Left lung (tissue), 14 donors: ENCODE results near the gene SETD1A. TPM values are rescaled to one million over a fixed set of nuclear protein-coding genes. Genes with fewer than 3 reads are reported as not detected.

Experiments
- ATAC-seq: fragments of 200-7000 bp; cut with Tn5 transposase; one replicate; pipeline ENCODE4 v1.9.1; 2020; ENCODE audit warnings: moderate library complexity
- DNase-seq, 4 donors: peaks; one replicate each; pipeline ENCODE4 v3.0.0-alpha.2; 2013 to 2020
- H3K27ac ChIP-seq, 2 donors: fragments of 200-600 bp; sonication (generic) in 1 of 2; one replicate each; pipeline versions ENCODE4 v1.5.0 to v1.8.0; 2020 to 2021
- H3K27me3 ChIP-seq, 2 donors: fragments of 200-600 bp; sonication (generic) in 1 of 2; one replicate each; pipeline versions ENCODE4 v1.5.0 to v1.8.0; 2020 to 2021
- H3K36me3 ChIP-seq, 2 donors: fragments of 200-600 bp; sonication (generic) in 1 of 2; one replicate each; pipeline versions ENCODE4 v1.5.0 to v1.8.0; 2020 to 2021
- H3K4me1 ChIP-seq, 2 donors: fragments of 200-600 bp; one replicate each; pipeline ENCODE4 v1.8.0; 2021
- H3K4me3 ChIP-seq, 2 donors: fragments of 200-600 bp; sonication (generic) in 1 of 2; one replicate each; pipeline versions ENCODE4 v1.5.0 to v1.8.0; 2020 to 2021; ENCODE audit warnings: mild to moderate bottlenecking in 1 of 2
- H3K9me3 ChIP-seq, 2 donors: fragments of 200-600 bp; sonication (generic) in 1 of 2; one replicate each; pipeline versions ENCODE4 v1.5.0 to v1.8.0; 2020 to 2021
- intact Hi-C, 2 donors: fragments of 100-400 bp; cut with DNase I; formaldehyde crosslinking; loops; one replicate each; pipeline versions ENCODE4 v1.11.2 to v1.14.2; 2022
- long read RNA-seq, 12 donors: library from polyadenylated mRNA in 2 of 12; unstranded in 2 of 12; transcript quantifications; one replicate each; pipeline ENCODE4 v2.0.0 and lab custom pipeline, GENCODE V29; 2019 to 2026
- polyA plus RNA-seq, 6 donors: library from polyadenylated mRNA; unstranded; fragments of 120-200 nt; gene quantifications; one replicate each; pipeline ENCODE4 v1.2.1, GENCODE V29; 2013; ENCODE audit not compliant: insufficient read length in 6 of 6
- total RNA-seq, 2 donors: library from RNA; stranded (reverse); fragmentation: NEBNext Ultra II Directional; extraction: Animal tissue kit (Norgen Biotek cat#: 25700); gene quantifications; one replicate each; pipeline ENCODE4 v1.2.1, GENCODE V29; 2021
- TF ChIP-seq, protein P1 (sequence below), 2 donors: fragments of 200-600 bp; sonication (generic) in 1 of 2; IDR thresholded peaks; one replicate each; pipeline versions ENCODE4 v1.5.0 to v1.8.0; 2021; ENCODE audit warnings: antibody characterized with exemption in 2 of 2
- donor health status: DM: no; HTN: yes; CAD: no.
- donor health status: DM: no; HTN: no; CAD: no.

SETD1A gene
- total RNA-seq (10 to 100 TPM; 12.1 to 16.4 TPM), polyA plus RNA-seq (10 to 100 TPM; 14.7 to 21.5 (median 15.3) TPM)
- long read RNA-seq, donor 1, partial matches to known transcripts, result 21 of 21 reads
- long read RNA-seq, donor 1, other reads (novel, unspliced or antisense), result 0 of 21 reads
- long read RNA-seq, donor 2, partial matches to known transcripts, result 6 of 6 reads
- long read RNA-seq, donor 2, other reads (novel, unspliced or antisense), result 0 of 6 reads
- long read RNA-seq, donor 3, result 0 reads
- long read RNA-seq, donor 4, partial matches to known transcripts, result 1 of 1 reads
- long read RNA-seq, donor 4, other reads (novel, unspliced or antisense), result 0 of 1 reads
- long read RNA-seq, donor 5, result 0 reads
- long read RNA-seq, donor 6, result 0 reads
- long read RNA-seq, donor 7, partial matches to known transcripts, result 0 of 6 reads
- long read RNA-seq, donor 7, other reads (novel, unspliced or antisense), result 6 of 6 reads
- long read RNA-seq, donor 8, partial matches to known transcripts, result 0 of 8 reads
- long read RNA-seq, donor 8, other reads (novel, unspliced or antisense), result 8 of 8 reads
- long read RNA-seq, donor 9, result 0 reads
- long read RNA-seq, donor 10, partial matches to known transcripts, result 1 of 2 reads
- long read RNA-seq, donor 10, other reads (novel, unspliced or antisense), result 1 of 2 reads
- long read RNA-seq, donor 11, result 0 reads
- long read RNA-seq, donor 12, result 0 reads

DNA sequence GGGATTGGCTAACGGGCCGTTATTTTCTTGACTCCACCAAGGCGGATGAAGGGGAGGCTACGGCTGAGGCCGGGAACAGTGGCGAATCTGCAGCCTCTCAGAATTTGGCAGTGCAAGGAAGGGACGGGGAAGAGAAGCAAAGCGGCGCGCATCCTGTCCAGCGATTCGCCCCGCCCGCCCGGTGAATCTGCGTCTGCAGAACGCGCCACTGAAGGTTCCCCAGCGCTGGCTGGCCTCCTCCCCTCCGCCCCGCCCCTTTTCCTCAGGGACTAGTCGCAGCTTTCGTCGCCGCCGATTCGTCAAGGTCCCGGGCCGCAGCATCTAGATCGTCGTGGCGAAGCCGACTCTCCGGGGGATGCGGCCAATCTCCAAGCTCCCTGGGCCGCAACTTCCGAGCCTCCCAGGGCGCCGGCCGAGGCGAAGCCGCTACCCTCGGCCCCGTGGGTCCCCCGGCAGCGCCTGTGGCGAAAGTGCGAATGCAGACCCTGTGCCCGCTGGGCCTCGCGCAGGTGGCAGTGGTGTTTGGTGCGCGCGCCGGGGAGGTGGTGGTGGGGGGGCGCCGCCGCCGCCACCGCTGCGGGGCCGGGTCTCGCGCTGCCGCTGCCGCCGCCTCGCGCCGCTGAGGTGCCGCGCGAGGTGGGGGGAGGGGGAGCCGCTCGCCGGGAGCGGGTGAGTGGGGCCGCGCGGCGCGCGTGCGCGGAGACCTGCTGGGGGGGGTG is at the start of gene SETD1A:
SETD1A (plus strand) TSS at position 299 of the 719 bp plus-strand sequence. CDS start 978 bp downstream, outside the sequence.
- TF ChIP-seq, protein P1, sequence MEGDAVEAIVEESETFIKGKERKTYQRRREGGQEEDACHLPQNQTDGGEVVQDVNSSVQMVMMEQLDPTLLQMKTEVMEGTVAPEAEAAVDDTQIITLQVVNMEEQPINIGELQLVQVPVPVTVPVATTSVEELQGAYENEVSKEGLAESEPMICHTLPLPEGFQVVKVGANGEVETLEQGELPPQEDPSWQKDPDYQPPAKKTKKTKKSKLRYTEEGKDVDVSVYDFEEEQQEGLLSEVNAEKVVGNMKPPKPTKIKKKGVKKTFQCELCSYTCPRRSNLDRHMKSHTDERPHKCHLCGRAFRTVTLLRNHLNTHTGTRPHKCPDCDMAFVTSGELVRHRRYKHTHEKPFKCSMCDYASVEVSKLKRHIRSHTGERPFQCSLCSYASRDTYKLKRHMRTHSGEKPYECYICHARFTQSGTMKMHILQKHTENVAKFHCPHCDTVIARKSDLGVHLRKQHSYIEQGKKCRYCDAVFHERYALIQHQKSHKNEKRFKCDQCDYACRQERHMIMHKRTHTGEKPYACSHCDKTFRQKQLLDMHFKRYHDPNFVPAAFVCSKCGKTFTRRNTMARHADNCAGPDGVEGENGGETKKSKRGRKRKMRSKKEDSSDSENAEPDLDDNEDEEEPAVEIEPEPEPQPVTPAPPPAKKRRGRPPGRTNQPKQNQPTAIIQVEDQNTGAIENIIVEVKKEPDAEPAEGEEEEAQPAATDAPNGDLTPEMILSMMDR (IDR thresholded peaks at IDR 0.05), result no peak
- Histone ChIP-seq H3K4me3 (peak within 1 kb of the TSS; percentile 61 to 65), H3K27ac (peak within 1 kb of the TSS; percentile 96), H3K27me3 (no peaks in the 10 kb centered on the region), H3K36me3 (peaks cover 0 to 36% of the 10 kb centered on the region in 2 donors), H3K4me1 (peaks cover 8 to 36% of the 10 kb centered on the region in 2 donors), H3K9me3 (no peaks in the 10 kb centered on the region)
- DNase-seq, result peak; percentile 95 to 98 (median 96)
- intact Hi-C loops, result no loop called here
- peak; percentile 95 for ATAC-seq

DNA sequence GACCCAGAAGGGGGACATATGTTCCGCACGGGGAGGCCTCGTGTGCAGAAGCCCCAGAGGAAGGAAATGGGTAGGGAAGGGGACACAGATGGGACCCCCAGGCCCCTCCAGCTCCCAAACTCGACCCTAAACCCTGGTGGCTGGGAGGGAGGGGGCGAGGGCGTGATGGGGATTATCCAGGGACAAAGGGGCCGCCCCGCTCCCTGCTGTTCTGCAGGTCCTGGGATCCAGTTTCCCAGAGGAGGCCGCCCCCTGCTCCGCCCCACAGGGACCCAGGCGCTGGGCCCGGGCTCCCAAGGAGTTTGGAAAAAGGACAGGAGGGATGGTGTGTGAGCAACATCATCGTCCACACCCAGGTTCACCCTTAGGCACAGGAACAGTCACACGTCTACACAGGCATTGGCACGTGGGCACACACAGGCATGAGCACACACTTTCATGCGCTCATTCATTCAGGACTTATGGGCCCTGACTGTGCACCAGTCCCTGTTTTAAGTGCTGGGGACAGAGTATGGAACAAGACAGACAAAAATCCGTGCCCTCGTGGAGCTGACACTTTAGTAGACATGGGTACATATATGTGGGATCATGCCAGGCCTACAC is 47.0 kb upstream of the SETD1A start:
- TF ChIP-seq, protein P1 (IDR thresholded peaks at IDR 0.05), result no peak
- Histone ChIP-seq H3K27me3 (no peaks in the 10 kb centered on the region), H3K4me1 (no peaks in the 10 kb centered on the region), H3K27ac (no peak overlapping the region), H3K9me3 (no peaks in the 10 kb centered on the region), H3K4me3 (no peak overlapping the region), H3K36me3 (no peaks in the 10 kb centered on the region)
- DNase-seq (no peak), ATAC-seq (no peak)
- intact Hi-C loops, result no loop called here

DNA sequence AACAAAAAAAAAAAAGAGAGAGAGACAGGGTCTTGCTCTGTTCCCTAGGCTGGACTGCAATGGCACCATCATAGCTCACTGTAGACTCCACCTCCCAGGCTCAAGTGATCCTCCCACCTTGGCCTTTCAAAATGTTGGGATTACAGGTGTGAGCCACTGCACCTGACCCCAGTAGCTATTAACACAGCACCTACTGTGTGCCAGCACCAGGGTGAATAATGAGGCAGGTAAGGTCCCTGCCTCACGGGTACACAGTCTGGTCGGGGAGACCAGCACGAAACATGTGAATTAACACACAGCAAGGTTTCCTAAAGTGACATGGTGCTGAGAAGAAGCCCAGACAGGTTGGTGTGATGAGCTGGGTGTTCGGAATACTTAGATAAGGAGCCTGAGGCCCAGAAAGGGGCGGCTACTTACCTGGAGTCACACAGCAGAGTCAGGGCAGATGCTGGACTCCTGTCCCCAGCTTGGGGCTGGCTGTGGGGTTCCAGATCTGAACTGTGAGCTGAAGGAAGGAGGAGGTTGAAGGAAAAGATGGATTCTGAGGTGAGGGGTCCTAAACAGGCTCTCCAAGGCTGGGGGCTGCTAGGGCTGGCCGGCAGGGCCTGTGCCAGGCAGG is 44.7 kb upstream of the SETD1A start:
- no peak overlapping the region for H3K4me3 ChIP-seq
- intact Hi-C loops, result no loop called here

DNA sequence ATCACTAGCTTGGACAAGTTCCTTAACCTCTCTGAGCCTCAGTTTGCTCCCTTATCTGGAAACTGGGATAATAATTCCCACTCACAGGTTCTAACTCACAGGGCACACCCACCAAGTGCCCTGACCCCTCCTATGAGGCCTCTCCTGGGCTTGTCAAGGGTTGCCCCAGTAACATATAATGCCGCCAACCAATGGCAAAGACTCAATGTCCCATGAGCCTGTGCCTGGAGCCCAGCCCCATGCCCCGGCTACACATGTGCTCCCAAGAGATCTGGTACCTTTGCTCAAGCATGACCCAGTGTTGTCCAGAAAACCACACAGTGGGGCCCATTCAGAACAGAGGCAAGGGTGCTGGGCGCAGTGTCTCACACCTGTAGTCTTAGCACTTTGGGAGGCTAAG is 42.7 kb upstream of the SETD1A start:
- no peaks in the 10 kb centered on the region for H3K27me3 ChIP-seq
- no peaks in the 10 kb centered on the region for H3K9me3 ChIP-seq
- H3K27ac ChIP-seq, result no peak overlapping the region
- H3K36me3 ChIP-seq, result no peaks in the 10 kb centered on the region
- ATAC-seq (no peak), DNase-seq (no peak)
- H3K4me3 ChIP-seq, result no peak overlapping the region
- intact Hi-C loops, result no loop called here
- TF ChIP-seq, protein P1 (IDR thresholded peaks at IDR 0.05), result no peak
- H3K4me1 ChIP-seq, result no peaks in the 10 kb centered on the region

More for the DNA sequence above, 44.7 kb upstream of the SETD1A start:
- DNase-seq, result no peak
- no peak for ATAC-seq
- H3K36me3 ChIP-seq, result no peaks in the 10 kb centered on the region
- no peaks in the 10 kb centered on the region for H3K27me3 ChIP-seq
- H3K9me3 ChIP-seq, result no peaks in the 10 kb centered on the region
- TF ChIP-seq, protein P1 (IDR thresholded peaks at IDR 0.05), result no peak
- no peaks in the 10 kb centered on the region for H3K4me1 ChIP-seq
- no peak overlapping the region for H3K27ac ChIP-seq
